HG03469 (cell line): Measurements from ENCODE around the gene PDE2A.
"Not testable (repeated sequence)": the region's sequence is repeated elsewhere in the genome, so short reads cannot be mapped to it uniquely, and the experiment has no call there.

Source experiments
- ATAC-seq: cut with Tn5 transposase; IDR thresholded peaks from one replicate; pipeline ENCODE4 v1.9.1; 2021; ENCODE audit warnings: mild to moderate bottlenecking, moderate library complexity, moderate number of reproducible peaks; ENCODE audit not compliant: unreplicated experiment

The PDE2A gene

DNA sequence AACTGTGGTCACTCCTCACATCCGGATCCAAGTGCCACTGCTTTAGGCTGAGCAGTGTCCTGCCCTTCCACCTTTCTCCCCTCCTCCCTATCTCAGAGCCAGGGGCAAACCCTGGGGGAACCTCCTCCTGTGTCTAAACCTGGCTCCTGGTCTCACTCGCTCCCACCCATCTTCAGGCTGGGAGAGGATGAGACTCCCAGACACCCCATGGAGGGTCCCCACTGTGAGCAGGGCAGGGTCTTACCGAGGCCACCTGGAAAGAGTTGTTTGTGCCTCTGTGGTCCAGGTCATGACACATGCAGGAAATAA, 93.6 kb downstream of the PDE2A start:
- ATAC-seq = no peak

- ATAC-seq = no peak
Measured at GRCh38 chr11:72579816-72580641, 94.2 kb downstream of the PDE2A start.

DNA sequence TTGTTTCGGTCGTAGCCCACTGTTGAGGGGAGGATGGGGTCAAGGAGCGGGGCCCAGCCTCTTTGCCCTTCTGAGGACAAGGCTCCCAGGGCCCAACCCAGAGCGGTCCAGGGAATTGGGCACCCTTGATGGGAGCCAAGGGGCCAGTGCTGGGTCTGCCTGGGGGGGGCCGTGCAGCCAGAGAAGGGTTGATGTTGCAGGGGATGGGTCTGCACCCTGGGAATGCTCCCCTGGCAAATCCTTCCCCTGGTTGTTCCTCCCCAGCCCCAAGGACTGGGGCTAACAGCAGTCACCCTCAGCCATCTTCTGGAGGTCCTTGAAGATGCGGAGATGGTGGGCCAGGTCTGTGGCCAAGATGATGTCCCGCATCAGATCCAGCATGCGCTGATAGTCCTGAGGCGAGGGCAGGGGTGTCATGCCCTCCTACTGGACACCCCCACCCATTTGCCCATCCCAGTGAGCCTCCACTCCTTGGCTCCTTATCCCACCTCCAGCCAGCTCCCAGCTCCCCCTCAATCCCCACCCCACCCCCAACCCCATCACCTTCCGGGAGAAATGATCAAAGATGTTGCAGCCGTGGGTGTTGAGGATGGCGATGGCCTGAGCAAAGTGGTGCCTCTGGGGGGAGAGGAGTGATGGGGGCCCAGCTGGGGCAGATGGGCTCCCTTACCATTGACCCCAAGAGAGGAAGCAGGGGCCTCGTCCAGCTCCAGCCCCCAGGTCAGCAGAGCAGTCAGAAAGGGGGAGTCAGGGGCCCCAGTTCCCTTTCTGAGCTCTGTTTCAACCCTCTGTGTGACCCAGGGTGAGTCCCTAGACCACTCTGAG, 95.0 kb downstream of the PDE2A start:
- ATAC-seq = no peak

- ATAC-seq = no peak
Measured at GRCh38 chr11:72578566-72578965, 95.7 kb downstream of the PDE2A start.

- no peak for ATAC-seq
Measured at GRCh38 chr11:72578051-72578450, 96.2 kb downstream of the PDE2A start.

GRCh38 chr11:72577271-72577721, 96.9 kb downstream of the PDE2A start:
- ATAC-seq = no peak

DNA sequence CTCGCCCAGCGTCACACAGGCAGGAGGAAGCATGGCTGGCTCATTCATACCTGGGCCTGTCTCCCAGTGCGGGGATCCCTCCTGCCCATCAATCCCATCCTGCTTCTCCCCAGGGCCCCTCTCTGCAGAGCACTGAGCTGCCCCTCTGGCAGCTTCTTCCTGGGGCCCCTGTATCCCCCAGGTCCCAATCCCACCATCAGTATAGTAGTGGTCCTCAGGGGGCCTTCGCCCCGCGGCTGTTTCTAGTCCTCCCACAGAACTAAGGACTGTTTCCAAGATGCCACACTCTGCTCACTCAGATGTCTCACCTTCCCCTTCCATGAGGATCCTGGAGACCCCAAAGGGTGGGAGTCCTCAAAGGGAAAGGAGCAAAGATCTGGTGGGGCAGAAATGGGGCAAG, 97.6 kb downstream of the PDE2A start:
- ATAC-seq = no peak

GRCh38 chr11:72576243-72576595, 98.0 kb downstream of the PDE2A start:
- ATAC-seq = no peak

DNA sequence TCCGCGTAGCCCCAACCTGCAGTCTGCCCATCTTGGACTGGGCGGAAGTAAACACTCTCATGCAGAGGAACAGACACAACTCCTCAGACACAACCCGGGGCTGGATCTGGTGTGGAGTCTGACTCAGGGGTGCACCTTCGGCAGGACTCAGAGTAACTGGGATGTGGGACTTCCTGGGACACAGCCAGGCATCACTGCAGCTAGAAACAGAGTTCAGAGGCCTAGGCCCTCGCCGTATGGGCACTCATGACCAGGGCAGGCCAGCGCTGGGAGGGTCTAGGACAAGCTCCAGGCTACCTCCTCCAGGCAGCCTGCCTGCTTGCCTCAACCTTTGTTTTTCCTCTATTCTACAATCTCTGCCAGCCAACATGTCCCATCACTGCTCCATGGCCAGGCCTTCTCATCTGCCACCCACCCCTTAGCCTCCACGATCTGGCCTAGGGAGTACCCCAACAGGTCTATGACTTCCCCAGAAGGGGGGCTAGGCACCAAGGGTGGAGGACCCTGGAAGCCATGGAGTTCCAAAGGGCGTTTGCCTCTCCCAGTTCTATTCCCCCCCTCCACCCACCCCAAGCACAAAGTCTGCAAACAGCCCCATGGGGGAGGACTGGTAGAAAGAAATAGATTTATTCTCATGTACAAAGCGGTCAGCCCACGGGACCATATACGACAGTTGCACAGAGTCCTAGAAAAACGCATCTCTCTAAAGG, 98.5 kb downstream of the PDE2A start:
- no peak for ATAC-seq

DNA sequence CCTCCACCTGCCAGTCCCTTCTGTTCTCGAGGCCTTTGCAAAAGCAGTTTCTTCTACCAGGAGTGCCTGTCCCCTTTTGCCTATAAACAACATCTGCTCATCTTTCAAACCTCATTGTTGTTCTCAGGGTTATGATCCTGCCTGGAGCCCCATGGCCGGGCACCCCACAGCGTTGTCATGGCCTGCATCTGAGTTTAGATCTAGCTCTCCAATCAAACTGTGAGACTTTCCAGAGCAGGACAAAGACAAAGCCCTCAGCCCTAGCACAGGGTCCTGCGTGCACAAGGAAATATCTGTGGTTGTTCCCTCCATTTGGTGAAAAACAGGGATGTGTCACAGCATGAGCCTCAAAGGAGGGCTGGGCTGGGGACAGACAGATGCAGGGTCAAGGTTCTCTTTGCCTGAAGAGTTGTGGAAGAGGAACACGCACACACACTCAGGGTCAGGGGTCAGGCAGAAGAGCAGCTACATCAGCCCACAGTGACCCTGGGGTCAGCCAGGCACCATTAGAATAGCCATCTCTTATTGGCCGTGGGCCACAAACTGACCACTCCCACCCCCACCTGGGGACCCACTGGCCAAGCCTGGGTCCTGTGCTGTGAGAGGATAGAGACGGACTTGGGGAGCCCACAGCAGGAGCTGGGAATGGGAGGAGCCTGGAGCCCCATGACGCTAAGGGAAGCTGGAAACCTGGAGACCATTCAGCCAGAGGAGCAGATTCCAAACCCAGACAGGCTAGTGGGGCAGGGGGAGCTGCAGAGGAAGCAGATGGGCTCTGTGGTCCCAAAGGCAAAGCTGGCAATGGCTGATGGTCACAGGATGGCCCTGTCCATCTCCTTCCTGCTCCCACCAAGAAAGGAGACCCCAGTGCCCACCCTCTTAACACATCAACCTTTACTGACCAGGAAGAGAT, 99.4 kb downstream of the PDE2A start:
- ATAC-seq = no peak

GRCh38 chr11:72573855-72574445, 100.3 kb downstream of the PDE2A start:
- ATAC-seq = no peak

- no peak for ATAC-seq
Measured at GRCh38 chr11:72573072-72573854, 101.0 kb downstream of the PDE2A start.

DNA sequence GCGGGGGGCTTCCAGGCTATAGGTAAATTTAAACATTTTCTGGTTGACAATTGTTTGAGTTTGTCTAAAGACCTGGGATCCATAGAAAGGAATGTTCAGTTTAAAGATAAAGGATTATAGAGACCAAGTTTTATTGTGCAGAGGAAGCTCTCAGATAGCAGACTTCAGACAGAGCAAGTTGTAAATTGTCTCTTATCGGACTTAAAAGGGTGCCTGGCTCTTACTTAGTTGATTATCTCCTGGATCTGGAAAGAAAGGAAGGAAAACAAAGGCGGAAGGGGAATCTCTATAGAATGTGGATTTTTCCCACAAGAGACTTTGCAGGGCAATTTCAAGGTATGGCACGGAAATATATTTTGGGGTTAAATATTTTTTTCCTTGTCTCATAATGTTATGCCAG, 101.7 kb downstream of the PDE2A start:
- not testable (repeated sequence) for ATAC-seq

DNA sequence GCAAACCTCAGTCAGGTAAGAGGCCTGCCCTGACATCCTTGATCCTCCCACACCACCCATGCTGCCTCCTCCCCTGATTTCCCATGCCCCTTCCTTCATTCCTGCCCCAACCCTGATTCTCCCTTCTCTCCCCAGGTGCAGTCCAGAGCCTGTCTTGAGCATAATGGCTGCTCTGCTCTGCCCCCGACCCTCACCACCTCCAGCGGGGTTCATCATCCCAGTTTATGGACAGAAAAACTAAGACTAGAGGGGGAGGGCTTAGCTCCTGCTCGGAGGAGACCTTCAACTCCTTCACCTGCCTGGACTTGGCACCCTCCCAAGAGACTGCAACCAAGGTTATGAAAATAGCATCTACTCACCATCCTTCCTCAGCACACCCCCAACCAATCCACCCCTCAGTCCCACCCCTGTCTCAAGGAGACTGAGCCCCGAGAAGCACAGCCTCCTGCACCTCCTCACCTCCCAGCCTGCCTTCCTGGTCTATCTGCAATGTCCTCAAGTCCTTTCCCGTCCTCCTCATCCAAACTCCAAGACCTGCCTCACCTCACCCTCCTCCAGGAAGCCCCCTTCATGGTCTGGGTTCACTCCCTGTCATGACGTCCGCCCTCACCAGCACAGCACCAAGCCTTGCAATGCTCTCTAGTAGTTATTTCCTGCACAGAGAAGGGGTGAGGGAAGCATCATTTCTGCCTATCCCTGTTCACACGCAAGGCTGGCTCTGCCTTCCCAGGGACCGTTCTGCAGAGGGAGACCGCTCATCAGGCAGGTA, 103.1 kb downstream of the PDE2A start:
- no peak for ATAC-seq

- ATAC-seq = no peak
Measured at GRCh38 chr11:72569966-72570892, 104.0 kb downstream of the PDE2A start.

- no peak for ATAC-seq
Measured at GRCh38 chr11:72568861-72569260, 105.4 kb downstream of the PDE2A start.

DNA sequence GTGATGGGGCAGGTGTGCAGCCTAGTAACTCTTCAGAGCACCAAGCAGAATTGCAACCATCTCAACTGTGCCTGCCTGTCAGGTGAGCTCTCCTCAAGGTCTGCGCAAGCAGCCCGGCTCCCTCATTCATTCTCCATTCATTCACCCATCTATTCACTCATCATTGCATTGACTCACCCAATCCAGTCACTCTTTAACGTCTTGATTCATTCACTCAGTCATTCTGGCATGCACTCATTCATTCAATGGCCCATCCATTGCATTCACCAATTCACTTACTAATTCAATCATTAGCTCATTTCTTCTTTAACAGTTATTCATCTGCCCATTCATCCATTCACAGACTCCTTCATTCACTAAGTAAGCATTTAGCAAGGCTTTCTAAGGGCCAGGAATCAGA, 111.8 kb downstream of the PDE2A start:
- ATAC-seq = no peak

DNA sequence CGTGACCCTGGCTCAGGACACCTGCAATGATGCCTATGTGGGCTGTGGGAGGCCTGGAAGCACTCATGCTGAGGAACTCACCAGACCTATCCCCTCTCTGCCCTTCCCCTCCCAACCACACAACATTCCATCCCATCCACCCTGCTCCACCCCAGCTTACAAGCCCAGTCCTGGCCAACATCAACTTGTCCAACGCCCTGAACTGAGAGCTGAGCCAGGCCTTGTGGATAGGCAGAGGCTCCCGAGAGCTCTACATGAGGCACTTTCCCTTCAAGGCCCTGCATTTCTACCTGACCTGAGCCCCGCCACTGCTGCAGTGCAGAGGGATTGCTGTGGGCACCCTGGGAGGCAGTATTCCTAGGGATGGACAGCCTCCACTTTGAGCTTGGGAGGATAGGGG, 112.4 kb downstream of the PDE2A start:
- no peak for ATAC-seq
